H1 (cell line): ENCODE results near the gene GPBP1L1. TPM values are rescaled to one million over a fixed set of nuclear protein-coding genes. Genes with fewer than 3 reads are reported as not detected.

Experiments
- ATF2 ChIP-seq: IDR thresholded peaks from 2 replicates; pipeline ENCODE4 v1.6.1; 2012; ENCODE audit warnings: low read length, inconsistent platforms
- BACH1 ChIP-seq: IDR thresholded peaks from 2 replicates; pipeline ENCODE4 v1.6.1; 2012; ENCODE audit warnings: low read length, improper control_type of control experiment
- CHD2 ChIP-seq: IDR thresholded peaks from 2 replicates; pipeline ENCODE4 v1.6.1; 2012; ENCODE audit warnings: low read length, improper control_type of control experiment
- polyA plus RNA-seq, 7 experiments: library from polyadenylated mRNA; depleted of rRNA in 3 of 7; stranded (reverse) in 5 of 7; unstranded in 2 of 7; fragments of >200 nt in 5 of 7; fragments of 200-250 nt in 2 of 7; gene quantifications; 1 replicate in 5 of 7; 2 replicates in 1 of 7; 4 replicates in 1 of 7; pipeline versions ENCODE4 v1.2.1 to v1.2.3, GENCODE V29; 2011 to 2013; ENCODE audit warnings: missing spikeins in 2 of 7, mixed read lengths in 2 of 7
- total RNA-seq: library from RNA; stranded (reverse); fragmentation: NEBNext Ultra II Directional; extraction: Animal tissue kit (Norgen Biotek cat#: 25700); gene quantifications from 2 replicates; pipeline ENCODE4 v1.2.1, GENCODE V29; 2021
- TF ChIP-seq, protein P1 (sequence below): fragments of 300-600 bp; sonication (generic); IDR thresholded peaks from 2 replicates; pipeline ENCODE4 v1.7.1; 2012; ENCODE audit warnings: low read length, moderate library complexity, mild to moderate bottlenecking, inconsistent platforms; ENCODE audit not compliant: insufficient replicate concordance
- TF ChIP-seq, protein P2 (sequence below), 3 experiments: IDR thresholded peaks; 1 replicate in 2 of 3; 2 replicates in 1 of 3; pipeline versions ENCODE4 v1.5.1 to v1.6.1; 2011; ENCODE audit warnings: low read length in 3 of 3, mild to moderate bottlenecking in 3 of 3, inconsistent platforms in 2 of 3, low read depth in 1 of 3, moderate library complexity in 1 of 3; ENCODE audit not compliant: insufficient read depth in 1 of 3; ENCODE audit errors: control extremely low read depth in 1 of 3

The GPBP1L1 gene
- total and polyA plus RNA-seq, 2 of the 8 experiments (the other 6 are each of a cell fraction or from before 2014, with no cell fraction given) = 70.1 to 119 TPM

- TF ChIP-seq, protein P1, sequence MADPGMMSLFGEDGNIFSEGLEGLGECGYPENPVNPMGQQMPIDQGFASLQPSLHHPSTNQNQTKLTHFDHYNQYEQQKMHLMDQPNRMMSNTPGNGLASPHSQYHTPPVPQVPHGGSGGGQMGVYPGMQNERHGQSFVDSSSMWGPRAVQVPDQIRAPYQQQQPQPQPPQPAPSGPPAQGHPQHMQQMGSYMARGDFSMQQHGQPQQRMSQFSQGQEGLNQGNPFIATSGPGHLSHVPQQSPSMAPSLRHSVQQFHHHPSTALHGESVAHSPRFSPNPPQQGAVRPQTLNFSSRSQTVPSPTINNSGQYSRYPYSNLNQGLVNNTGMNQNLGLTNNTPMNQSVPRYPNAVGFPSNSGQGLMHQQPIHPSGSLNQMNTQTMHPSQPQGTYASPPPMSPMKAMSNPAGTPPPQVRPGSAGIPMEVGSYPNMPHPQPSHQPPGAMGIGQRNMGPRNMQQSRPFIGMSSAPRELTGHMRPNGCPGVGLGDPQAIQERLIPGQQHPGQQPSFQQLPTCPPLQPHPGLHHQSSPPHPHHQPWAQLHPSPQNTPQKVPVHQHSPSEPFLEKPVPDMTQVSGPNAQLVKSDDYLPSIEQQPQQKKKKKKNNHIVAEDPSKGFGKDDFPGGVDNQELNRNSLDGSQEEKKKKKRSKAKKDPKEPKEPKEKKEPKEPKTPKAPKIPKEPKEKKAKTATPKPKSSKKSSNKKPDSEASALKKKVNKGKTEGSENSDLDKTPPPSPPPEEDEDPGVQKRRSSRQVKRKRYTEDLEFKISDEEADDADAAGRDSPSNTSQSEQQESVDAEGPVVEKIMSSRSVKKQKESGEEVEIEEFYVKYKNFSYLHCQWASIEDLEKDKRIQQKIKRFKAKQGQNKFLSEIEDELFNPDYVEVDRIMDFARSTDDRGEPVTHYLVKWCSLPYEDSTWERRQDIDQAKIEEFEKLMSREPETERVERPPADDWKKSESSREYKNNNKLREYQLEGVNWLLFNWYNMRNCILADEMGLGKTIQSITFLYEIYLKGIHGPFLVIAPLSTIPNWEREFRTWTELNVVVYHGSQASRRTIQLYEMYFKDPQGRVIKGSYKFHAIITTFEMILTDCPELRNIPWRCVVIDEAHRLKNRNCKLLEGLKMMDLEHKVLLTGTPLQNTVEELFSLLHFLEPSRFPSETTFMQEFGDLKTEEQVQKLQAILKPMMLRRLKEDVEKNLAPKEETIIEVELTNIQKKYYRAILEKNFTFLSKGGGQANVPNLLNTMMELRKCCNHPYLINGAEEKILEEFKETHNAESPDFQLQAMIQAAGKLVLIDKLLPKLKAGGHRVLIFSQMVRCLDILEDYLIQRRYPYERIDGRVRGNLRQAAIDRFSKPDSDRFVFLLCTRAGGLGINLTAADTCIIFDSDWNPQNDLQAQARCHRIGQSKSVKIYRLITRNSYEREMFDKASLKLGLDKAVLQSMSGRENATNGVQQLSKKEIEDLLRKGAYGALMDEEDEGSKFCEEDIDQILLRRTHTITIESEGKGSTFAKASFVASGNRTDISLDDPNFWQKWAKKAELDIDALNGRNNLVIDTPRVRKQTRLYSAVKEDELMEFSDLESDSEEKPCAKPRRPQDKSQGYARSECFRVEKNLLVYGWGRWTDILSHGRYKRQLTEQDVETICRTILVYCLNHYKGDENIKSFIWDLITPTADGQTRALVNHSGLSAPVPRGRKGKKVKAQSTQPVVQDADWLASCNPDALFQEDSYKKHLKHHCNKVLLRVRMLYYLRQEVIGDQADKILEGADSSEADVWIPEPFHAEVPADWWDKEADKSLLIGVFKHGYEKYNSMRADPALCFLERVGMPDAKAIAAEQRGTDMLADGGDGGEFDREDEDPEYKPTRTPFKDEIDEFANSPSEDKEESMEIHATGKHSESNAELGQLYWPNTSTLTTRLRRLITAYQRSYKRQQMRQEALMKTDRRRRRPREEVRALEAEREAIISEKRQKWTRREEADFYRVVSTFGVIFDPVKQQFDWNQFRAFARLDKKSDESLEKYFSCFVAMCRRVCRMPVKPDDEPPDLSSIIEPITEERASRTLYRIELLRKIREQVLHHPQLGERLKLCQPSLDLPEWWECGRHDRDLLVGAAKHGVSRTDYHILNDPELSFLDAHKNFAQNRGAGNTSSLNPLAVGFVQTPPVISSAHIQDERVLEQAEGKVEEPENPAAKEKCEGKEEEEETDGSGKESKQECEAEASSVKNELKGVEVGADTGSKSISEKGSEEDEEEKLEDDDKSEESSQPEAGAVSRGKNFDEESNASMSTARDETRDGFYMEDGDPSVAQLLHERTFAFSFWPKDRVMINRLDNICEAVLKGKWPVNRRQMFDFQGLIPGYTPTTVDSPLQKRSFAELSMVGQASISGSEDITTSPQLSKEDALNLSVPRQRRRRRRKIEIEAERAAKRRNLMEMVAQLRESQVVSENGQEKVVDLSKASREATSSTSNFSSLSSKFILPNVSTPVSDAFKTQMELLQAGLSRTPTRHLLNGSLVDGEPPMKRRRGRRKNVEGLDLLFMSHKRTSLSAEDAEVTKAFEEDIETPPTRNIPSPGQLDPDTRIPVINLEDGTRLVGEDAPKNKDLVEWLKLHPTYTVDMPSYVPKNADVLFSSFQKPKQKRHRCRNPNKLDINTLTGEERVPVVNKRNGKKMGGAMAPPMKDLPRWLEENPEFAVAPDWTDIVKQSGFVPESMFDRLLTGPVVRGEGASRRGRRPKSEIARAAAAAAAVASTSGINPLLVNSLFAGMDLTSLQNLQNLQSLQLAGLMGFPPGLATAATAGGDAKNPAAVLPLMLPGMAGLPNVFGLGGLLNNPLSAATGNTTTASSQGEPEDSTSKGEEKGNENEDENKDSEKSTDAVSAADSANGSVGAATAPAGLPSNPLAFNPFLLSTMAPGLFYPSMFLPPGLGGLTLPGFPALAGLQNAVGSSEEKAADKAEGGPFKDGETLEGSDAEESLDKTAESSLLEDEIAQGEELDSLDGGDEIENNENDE = no peak
- TF ChIP-seq BACH1 (no peak), CHD2 (no peak), ATF2 (no peak)
- TF ChIP-seq, protein P2, sequence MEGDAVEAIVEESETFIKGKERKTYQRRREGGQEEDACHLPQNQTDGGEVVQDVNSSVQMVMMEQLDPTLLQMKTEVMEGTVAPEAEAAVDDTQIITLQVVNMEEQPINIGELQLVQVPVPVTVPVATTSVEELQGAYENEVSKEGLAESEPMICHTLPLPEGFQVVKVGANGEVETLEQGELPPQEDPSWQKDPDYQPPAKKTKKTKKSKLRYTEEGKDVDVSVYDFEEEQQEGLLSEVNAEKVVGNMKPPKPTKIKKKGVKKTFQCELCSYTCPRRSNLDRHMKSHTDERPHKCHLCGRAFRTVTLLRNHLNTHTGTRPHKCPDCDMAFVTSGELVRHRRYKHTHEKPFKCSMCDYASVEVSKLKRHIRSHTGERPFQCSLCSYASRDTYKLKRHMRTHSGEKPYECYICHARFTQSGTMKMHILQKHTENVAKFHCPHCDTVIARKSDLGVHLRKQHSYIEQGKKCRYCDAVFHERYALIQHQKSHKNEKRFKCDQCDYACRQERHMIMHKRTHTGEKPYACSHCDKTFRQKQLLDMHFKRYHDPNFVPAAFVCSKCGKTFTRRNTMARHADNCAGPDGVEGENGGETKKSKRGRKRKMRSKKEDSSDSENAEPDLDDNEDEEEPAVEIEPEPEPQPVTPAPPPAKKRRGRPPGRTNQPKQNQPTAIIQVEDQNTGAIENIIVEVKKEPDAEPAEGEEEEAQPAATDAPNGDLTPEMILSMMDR (IDR thresholded peaks at IDR 0.05; ENCODE audit: control extremely low read depth in 1 of 3, insufficient read depth in 1 of 3, low read depth in 1 of 3, low read length in 3 of 3) = 0 out of 4 replicates have a peak, but pooled peaks of 1 of the 3 experiments have one; percentile 0
These were observed 851 bp upstream of the GPBP1L1 start (continued) for GRCh38 chr1:45687014-45687753.
